CD4-positive, alpha-beta T cell (primary cell): ENCODE data around the gene NIPA2. TPM values are rescaled to one million over a fixed set of nuclear protein-coding genes. Genes with fewer than 3 reads are reported as not detected.

ENCODE experiments used
- ATAC-seq: fragments of 200-7000 bp; cut with Tn5 transposase; one replicate; pipeline ENCODE4 v1.10.0; 2022; ENCODE audit warnings: mild to moderate bottlenecking; ENCODE audit not compliant: poor library complexity
- CTCF ChIA-PET: fragments of 350-600 bp; sonication (Branson Sonifier 250); formaldehyde crosslinking; loops from one replicate; lab custom pipeline; 2021; ENCODE audit warnings: antibody characterized with exemption, inconsistent platforms; lab: Charles Lee
- POLR2A ChIA-PET: fragments of 350-600 bp; sonication (Branson Sonifier 250); formaldehyde crosslinking; loops from one replicate; lab custom pipeline; 2021; ENCODE audit warnings: antibody characterized with exemption, inconsistent platforms; lab: Charles Lee
- DNase-seq, 14 experiments: peaks; one replicate each; pipeline ENCODE4 v3.0.0-alpha.2; 2013 to 2020; ENCODE audit warnings: mixed read lengths in 2 of 14
- H3K27ac ChIP-seq, 2 donors: one replicate each; pipeline versions ENCODE4 v1.5.1 to v1.7.0; 2013; ENCODE audit warnings: low read length in 2 of 2, low read depth in 1 of 2, mild to moderate bottlenecking in 1 of 2
- H3K27me3 ChIP-seq, 2 experiments: 1 replicate in 1 of 2; 2 replicates in 1 of 2; pipeline versions ENCODE4 v1.6.1 to v1.7.0; 2013; ENCODE audit warnings: low read length in 2 of 2, control low read depth in 1 of 2, mild to moderate bottlenecking in 1 of 2, moderate library complexity in 1 of 2; ENCODE audit not compliant: insufficient read depth in 2 of 2, control insufficient read depth in 1 of 2
- H3K36me3 ChIP-seq: one replicate; pipeline ENCODE4 v1.6.1; 2013; ENCODE audit warnings: low read length, control low read depth; ENCODE audit not compliant: insufficient read depth
- H3K4me1 ChIP-seq: one replicate; pipeline ENCODE4 v1.6.1; 2013; ENCODE audit warnings: low read length, control low read depth; ENCODE audit not compliant: insufficient read depth
- H3K4me3 ChIP-seq: one replicate; pipeline ENCODE4 v1.5.1; 2013; ENCODE audit warnings: mild to moderate bottlenecking, low read length, moderate library complexity
- H3K9me3 ChIP-seq, 2 experiments: 1 replicate in 1 of 2; 2 replicates in 1 of 2; pipeline versions ENCODE4 v1.6.1 to v1.7.0; 2013; ENCODE audit warnings: low read length in 2 of 2, mild to moderate bottlenecking in 2 of 2, control low read depth in 1 of 2, moderate library complexity in 1 of 2; ENCODE audit not compliant: control insufficient read depth in 1 of 2, insufficient read depth in 1 of 2
- H3K27ac Mint-ChIP-seq: one replicate; pipeline ENCODE4 v1.8.0; 2020; ENCODE audit warnings: mixed read lengths
- H3K27me3 Mint-ChIP-seq: one replicate; pipeline ENCODE4 v1.8.0; 2021; ENCODE audit warnings: mixed read lengths
- H3K36me3 Mint-ChIP-seq: one replicate; pipeline ENCODE4 v1.8.0; 2021; ENCODE audit warnings: low read depth, mixed read lengths
- H3K4me1 Mint-ChIP-seq: one replicate; pipeline ENCODE4 v1.8.0; 2021; ENCODE audit warnings: low read depth, mixed read lengths
- H3K4me3 Mint-ChIP-seq: one replicate; pipeline ENCODE4 v1.8.0; 2020; ENCODE audit warnings: mild to moderate bottlenecking, mixed read lengths
- H3K9me3 Mint-ChIP-seq: one replicate; pipeline ENCODE4 v1.8.0; 2020; ENCODE audit warnings: mixed read lengths
- intact Hi-C, 2 experiments: fragments of 100-400 bp; cut with DNase I in 1 of 2; cut with micrococcal nuclease in 1 of 2; formaldehyde crosslinking; loops; one replicate each; pipeline versions ENCODE4 v1.15.1 to v1.9.0; 2023 to 2025; cut with DNase I, micrococcal nuclease
- total RNA-seq, 174 experiments: library from RNA in 2 of 174; stranded (reverse) in 2 of 174; gene quantifications; one replicate each; pipeline ENCODE4 v1.2.3 and lab custom pipeline; 2021 to 2026
- TF ChIP-seq, protein P1 (sequence below): fragments of 200-600 bp; IDR thresholded peaks from one replicate; pipeline ENCODE4 v1.8.0; 2022; ENCODE audit warnings: antibody characterized with exemption, mild to moderate bottlenecking

Gene NIPA2
- total RNA-seq, 2 experiments from 2014 or later, result 33.9 to 36.7 TPM

- no peak overlapping the region for H3K27ac Mint-ChIP-seq
- no peaks in the 10 kb centered on the region for H3K4me1 Mint-ChIP-seq
- Histone ChIP-seq H3K27ac (no peak overlapping the region), H3K27me3 (no peaks in the 10 kb centered on the region), H3K9me3 (no peaks in the 10 kb centered on the region), H3K4me1 (peaks cover 4% of the 10 kb centered on the region), H3K36me3 (peaks cover 16% of the 10 kb centered on the region), H3K4me3 (no peak overlapping the region)
- H3K9me3 Mint-ChIP-seq, result no peaks in the 10 kb centered on the region
- H3K4me3 Mint-ChIP-seq, result no peak overlapping the region
- DNase-seq, result peak in 2 of 14 experiments; percentile 19 to 28
- no peaks in the 10 kb centered on the region for H3K27me3 Mint-ChIP-seq
- H3K36me3 Mint-ChIP-seq, result peaks cover 34% of the 10 kb centered on the region
- intact Hi-C loops, result no loop called here
- no peak for ATAC-seq
- ChIA-PET CTCF (no interaction called here), POLR2A (no interaction called here)
- TF ChIP-seq, protein P1, sequence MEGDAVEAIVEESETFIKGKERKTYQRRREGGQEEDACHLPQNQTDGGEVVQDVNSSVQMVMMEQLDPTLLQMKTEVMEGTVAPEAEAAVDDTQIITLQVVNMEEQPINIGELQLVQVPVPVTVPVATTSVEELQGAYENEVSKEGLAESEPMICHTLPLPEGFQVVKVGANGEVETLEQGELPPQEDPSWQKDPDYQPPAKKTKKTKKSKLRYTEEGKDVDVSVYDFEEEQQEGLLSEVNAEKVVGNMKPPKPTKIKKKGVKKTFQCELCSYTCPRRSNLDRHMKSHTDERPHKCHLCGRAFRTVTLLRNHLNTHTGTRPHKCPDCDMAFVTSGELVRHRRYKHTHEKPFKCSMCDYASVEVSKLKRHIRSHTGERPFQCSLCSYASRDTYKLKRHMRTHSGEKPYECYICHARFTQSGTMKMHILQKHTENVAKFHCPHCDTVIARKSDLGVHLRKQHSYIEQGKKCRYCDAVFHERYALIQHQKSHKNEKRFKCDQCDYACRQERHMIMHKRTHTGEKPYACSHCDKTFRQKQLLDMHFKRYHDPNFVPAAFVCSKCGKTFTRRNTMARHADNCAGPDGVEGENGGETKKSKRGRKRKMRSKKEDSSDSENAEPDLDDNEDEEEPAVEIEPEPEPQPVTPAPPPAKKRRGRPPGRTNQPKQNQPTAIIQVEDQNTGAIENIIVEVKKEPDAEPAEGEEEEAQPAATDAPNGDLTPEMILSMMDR, result no peak
Observed at GRCh38 chr15:22811640-22812039, 26.8 kb upstream of the NIPA2 start.

GRCh38 chr15:22813844-22814243, 24.6 kb upstream of the NIPA2 start:
- ChIA-PET POLR2A (no interaction called here), CTCF (interaction anchor here (0.6 kb wide), 1 partner anchor 21 kb away, joined by 3 read pairs; no protein-coding TSS in a partner anchor)
- TF ChIP-seq, protein P1, result no peak
- ATAC-seq (no peak), DNase-seq (no peak)
- H3K9me3 ChIP-seq, result no peaks in the 10 kb centered on the region
- no peak overlapping the region for H3K4me3 Mint-ChIP-seq
- peaks cover 36% of the 10 kb centered on the region for H3K36me3 Mint-ChIP-seq
- no peak overlapping the region for H3K4me3 ChIP-seq
- H3K4me1 ChIP-seq, result peaks cover 4% of the 10 kb centered on the region
- H3K4me1 Mint-ChIP-seq, result no peaks in the 10 kb centered on the region
- H3K27ac ChIP-seq, result no peak overlapping the region
- peaks cover 19% of the 10 kb centered on the region for H3K36me3 ChIP-seq
- H3K27ac Mint-ChIP-seq, result no peak overlapping the region
- no peaks in the 10 kb centered on the region for H3K9me3 Mint-ChIP-seq
- H3K27me3 Mint-ChIP-seq, result no peaks in the 10 kb centered on the region
- intact Hi-C loops, result no loop called here
- no peaks in the 10 kb centered on the region for H3K27me3 ChIP-seq

- TF ChIP-seq, protein P1, result no peak
- Histone ChIP-seq H3K36me3 (peaks cover 19% of the 10 kb centered on the region), H3K27me3 (no peaks in the 10 kb centered on the region), H3K4me3 (no peak overlapping the region), H3K27ac (no peak overlapping the region), H3K9me3 (no peaks in the 10 kb centered on the region), H3K4me1 (no peaks in the 10 kb centered on the region)
- ChIA-PET CTCF (no interaction called here), POLR2A (no interaction called here)
- Mint-ChIP-seq H3K4me1 (no peaks in the 10 kb centered on the region), H3K9me3 (no peaks in the 10 kb centered on the region), H3K4me3 (no peak overlapping the region), H3K36me3 (peaks cover 54% of the 10 kb centered on the region), H3K27ac (no peak overlapping the region), H3K27me3 (no peaks in the 10 kb centered on the region)
- ATAC-seq, result no peak
- intact Hi-C loops, result no loop called here
- DNase-seq, result no peak
Observed at GRCh38 chr15:22815766-22816165, 22.7 kb upstream of the NIPA2 start.
